T-helper 2 cell treated with Interferon-gamma antibody and Interleukin-4, amounts not matched to agents 5 μg/mL and 100 μg/mL, for 36 hours (primary cell): ENCODE results near the gene ATF7IP2.
"Not testable (repeated sequence)": the region's sequence is repeated elsewhere in the genome, so short reads cannot be mapped to it uniquely, and the experiment has no call there.

ENCODE experiments used
- DNase-seq: peaks from one replicate; pipeline ENCODE4 v3.0.0; 2021; ENCODE audit warnings: low spot score
- H3K27ac Mint-ChIP-seq: one replicate; pipeline ENCODE4 v1.8.0; 2021; ENCODE audit warnings: mild to moderate bottlenecking, mixed read lengths
- H3K27me3 Mint-ChIP-seq: one replicate; pipeline ENCODE4 v1.8.0; 2021; ENCODE audit warnings: low read depth, mixed read lengths
- H3K36me3 Mint-ChIP-seq: one replicate; pipeline ENCODE4 v1.8.0; 2021; ENCODE audit warnings: low read depth, mixed read lengths
- H3K4me1 Mint-ChIP-seq: one replicate; pipeline ENCODE4 v1.8.0; 2021; ENCODE audit warnings: low read depth, mixed read lengths
- H3K4me3 Mint-ChIP-seq: one replicate; pipeline ENCODE4 v1.8.0; 2022; ENCODE audit warnings: mild to moderate bottlenecking, moderate library complexity, mixed read lengths
- H3K9me3 Mint-ChIP-seq: one replicate; pipeline ENCODE4 v1.8.0; 2021; ENCODE audit warnings: mixed read lengths

ATF7IP2 gene

DNA sequence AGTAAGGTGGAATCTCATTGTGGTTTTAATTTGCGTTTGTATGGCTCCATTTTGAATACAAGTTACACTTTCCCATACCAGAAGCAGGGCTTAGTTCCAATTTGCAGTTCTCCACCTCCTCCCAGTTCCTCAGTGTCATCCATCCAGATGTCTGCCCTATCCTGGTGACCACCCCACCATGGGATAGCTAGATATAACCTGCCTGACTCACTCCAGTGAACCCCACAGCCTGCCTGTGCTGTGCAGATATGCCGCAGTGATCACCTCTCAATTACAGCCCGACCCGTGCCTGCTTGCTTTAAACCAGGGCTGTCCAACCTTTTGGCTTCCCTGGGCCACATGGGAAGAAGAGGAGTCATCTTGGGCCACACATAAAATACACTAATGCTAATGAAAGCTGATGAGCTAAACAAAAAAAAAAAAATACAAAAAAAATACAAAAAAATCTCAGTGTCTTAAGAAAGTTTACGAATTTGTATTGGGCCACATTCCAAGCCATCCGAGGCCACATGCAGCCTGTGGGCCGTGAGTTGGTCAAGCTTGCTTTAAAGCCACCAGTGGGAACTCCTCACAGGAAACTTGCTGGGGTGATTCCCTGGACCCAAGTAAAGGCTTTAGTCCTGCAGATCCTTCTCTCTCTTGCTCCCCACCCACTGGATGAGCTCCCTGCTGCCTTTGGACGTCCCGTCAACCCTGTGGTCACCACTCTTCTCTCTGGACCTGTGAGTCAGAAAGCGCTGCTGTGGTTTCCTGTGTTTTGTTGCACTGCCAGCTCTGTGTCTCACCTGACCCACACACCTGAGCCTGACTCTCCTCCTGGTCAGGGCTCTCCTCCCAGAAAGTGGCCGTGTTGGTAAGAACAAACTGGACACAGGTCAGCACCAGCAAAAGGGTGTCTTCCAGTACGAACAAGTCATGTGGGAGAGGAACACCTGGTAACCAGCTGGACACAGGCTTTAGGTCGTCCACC, 111.6 kb downstream of the ATF7IP2 start:
- peaks cover 2% of the 10 kb centered on the region for H3K36me3 Mint-ChIP-seq
- no peak for DNase-seq
- peaks cover 18% of the 10 kb centered on the region for H3K9me3 Mint-ChIP-seq
- no peaks in the 10 kb centered on the region for H3K27me3 Mint-ChIP-seq
- H3K4me1 Mint-ChIP-seq, result peaks cover 5% of the 10 kb centered on the region
- H3K4me3 Mint-ChIP-seq, result no peak overlapping the region
- no peak overlapping the region for H3K27ac Mint-ChIP-seq

DNA sequence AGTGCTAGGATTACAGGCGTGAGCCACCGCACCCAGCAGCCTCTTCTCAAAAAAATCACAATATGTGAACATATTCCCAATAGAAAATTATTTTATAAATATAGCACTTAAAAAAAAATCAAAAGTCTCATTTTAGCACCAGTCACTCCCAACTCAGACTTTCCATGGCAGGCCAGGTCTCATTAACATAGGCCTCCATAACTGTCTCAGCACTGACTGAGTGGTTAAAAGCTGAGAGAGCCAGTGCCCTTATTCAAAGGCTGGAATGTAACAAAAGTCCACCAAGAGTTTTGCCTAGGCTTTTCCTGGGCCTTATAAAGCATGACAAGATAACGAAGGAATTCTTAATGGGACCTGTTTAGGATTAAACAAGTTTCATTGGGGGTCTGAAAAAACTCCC, 114.7 kb downstream of the ATF7IP2 start:
- H3K9me3 Mint-ChIP-seq, result peaks cover 3% of the 10 kb centered on the region
- no peaks in the 10 kb centered on the region for H3K36me3 Mint-ChIP-seq
- peaks cover 5% of the 10 kb centered on the region for H3K4me1 Mint-ChIP-seq
- no peak overlapping the region for H3K27ac Mint-ChIP-seq
- H3K4me3 Mint-ChIP-seq, result no peak overlapping the region
- DNase-seq, result no peak
- H3K27me3 Mint-ChIP-seq, result no peaks in the 10 kb centered on the region

DNA sequence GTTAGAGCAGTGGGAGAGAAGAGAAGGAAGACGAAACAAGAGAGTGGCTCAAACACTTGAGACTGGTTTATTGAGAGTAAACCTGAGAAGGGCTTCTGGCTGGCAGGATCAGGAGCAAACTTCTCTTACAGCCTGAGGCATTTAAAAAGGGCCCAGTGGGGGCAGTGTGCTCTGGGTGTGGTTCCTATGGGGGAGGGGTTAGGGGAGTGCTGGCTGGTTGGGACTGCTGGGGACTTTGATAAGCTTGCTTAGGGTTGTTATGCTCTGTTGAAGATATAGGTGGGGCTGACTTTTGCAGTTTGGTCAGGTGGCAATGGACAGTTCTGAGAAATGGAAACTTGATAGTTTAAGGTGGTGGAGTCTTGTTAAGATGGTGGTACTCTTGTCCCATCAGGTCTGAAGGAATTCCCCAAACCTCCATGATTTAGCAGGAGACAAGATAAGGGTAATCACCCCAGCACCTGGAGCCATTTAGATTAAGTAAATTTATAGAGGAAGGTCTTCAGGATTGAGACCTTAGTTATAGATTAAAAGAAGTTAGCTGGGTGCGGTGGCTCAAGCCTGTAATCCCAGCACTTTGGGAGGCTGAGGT, 115.3 kb downstream of the ATF7IP2 start:
- Mint-ChIP-seq H3K27ac (no peak overlapping the region), H3K36me3 (no peaks in the 10 kb centered on the region), H3K27me3 (no peaks in the 10 kb centered on the region), H3K4me1 (peaks cover 5% of the 10 kb centered on the region), H3K9me3 (peaks cover under 1% of the 10 kb centered on the region), H3K4me3 (no peak overlapping the region)
- no peak for DNase-seq

DNA sequence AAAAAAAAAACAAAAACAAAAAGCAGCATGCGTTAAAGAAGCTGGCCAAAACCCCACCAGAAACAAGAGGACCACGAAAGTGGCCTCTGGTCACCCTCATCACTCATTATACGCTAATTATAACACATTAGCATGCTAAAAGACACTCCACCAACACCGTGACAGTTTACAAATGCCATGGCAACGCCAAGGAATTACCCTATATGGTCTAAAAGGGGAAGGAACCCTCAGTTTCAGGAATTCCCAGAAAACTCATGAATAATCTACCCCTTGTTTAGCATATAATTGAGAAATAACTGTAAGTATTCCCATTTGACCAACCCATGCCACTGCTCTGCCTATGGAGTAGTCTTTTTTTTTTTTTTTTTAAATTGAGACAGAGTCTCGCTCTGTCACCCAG, 116.9 kb downstream of the ATF7IP2 start:
- Mint-ChIP-seq H3K4me1 (peaks cover 5% of the 10 kb centered on the region), H3K9me3 (no peaks in the 10 kb centered on the region), H3K36me3 (no peaks in the 10 kb centered on the region), H3K27ac (no peak overlapping the region), H3K4me3 (no peak overlapping the region), H3K27me3 (no peaks in the 10 kb centered on the region)
- DNase-seq, result no peak

DNA sequence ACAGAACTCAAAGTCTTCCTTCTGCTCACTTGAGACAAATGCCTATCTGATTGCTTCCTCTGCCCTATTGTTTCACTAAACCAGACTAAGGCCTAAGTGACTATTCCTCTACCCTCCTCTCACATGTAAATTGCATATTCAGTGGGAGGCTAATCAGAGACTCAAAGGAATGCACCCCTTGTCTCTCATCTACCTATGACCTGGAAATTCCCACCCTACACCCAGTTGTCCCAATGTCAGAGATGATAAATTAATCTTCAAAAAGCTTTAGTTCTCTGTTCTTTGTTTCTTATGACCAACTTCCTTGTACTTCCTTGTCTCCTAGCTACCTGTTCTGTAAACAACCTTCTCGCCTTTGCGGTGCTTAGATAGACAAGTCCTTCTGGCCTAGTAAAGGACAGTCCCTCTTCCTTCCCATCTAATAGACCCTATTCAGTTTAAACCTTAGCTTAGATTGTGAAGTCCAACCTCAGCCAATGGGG, 118.6 kb downstream of the ATF7IP2 start:
- Mint-ChIP-seq H3K36me3 (no peaks in the 10 kb centered on the region), H3K9me3 (no peaks in the 10 kb centered on the region), H3K27ac (no peak overlapping the region), H3K4me1 (peaks cover 5% of the 10 kb centered on the region), H3K27me3 (no peaks in the 10 kb centered on the region), H3K4me3 (no peak overlapping the region)
- DNase-seq, result no peak

DNA sequence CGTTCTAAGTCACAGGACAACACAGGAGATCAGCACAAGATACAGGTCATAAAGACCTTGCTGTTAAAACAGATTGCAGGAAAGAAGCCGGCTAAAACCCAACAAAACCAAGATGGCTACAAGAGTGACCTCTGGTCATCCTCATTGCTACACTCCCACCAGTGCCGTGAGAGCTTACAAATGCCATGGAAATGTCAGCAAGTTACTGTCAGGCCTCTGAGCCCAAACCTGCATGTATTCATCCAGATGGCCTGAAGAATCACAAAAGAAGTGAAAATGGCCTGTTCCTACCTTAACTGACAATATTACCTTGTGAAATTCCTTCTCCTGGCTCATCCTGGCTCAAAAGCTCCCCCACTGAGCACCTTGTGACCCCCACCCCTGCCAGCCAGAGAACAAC, 119.4 kb downstream of the ATF7IP2 start:
- not testable (repeated sequence) for H3K27me3 Mint-ChIP-seq, DNase-seq, H3K9me3 Mint-ChIP-seq, H3K36me3 Mint-ChIP-seq, H3K4me3 Mint-ChIP-seq, H3K27ac Mint-ChIP-seq, H3K4me1 Mint-ChIP-seq

DNA sequence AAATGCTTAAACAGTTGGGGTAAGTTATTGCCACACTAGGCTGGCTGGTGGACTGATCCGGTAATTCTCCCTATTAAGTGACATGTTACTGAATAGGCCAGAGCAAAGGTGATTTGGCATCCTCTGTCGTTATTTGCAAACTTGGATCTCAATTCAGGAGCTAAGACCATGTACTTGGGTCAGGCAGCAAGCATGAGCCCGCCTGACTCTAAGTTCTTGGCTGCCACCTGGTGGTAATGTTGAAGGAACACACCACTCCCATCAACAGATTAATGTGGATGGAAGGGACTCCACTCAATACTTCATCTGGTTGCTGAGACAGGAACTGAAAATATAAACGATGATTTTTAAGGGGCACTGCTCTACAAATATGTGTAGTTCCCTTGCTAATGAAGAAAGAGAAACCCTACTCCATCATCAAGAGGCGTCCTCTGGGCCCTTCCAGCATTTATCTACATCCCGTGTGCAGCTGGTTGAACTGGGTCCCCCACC, 123.7 kb downstream of the ATF7IP2 start:
- H3K27ac Mint-ChIP-seq, result no peak overlapping the region
- no peak overlapping the region for H3K4me3 Mint-ChIP-seq
- H3K9me3 Mint-ChIP-seq, result no peaks in the 10 kb centered on the region
- H3K27me3 Mint-ChIP-seq, result peaks cover 3% of the 10 kb centered on the region
- DNase-seq, result peak; percentile 44
- H3K36me3 Mint-ChIP-seq, result no peaks in the 10 kb centered on the region
- H3K4me1 Mint-ChIP-seq, result peaks cover 4% of the 10 kb centered on the region

DNA sequence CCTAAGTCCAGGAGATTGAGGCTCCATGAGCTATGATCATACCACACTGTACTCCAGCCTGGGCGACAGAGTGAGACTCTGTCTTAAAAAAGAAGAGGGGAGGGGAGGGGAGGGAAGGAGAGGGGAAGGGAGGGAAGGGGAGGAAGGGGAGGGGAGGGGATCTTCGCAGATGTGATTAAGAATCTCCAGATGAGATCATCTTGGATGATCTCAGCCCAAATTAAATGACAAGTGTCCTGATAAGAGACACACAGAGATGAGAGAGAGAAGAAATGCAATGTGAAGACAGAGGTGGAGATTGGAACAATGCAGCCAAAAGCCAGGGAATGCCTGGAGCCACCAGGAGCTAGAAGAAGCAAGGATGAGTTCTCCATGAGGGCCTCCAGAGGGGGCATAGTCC, 124.4 kb downstream of the ATF7IP2 start:
- H3K4me1 Mint-ChIP-seq, result peaks cover 4% of the 10 kb centered on the region
- no peaks in the 10 kb centered on the region for H3K9me3 Mint-ChIP-seq
- DNase-seq, result no peak
- no peaks in the 10 kb centered on the region for H3K36me3 Mint-ChIP-seq
- H3K27ac Mint-ChIP-seq, result no peak overlapping the region
- no peak overlapping the region for H3K4me3 Mint-ChIP-seq
- H3K27me3 Mint-ChIP-seq, result peaks cover 3% of the 10 kb centered on the region

DNA sequence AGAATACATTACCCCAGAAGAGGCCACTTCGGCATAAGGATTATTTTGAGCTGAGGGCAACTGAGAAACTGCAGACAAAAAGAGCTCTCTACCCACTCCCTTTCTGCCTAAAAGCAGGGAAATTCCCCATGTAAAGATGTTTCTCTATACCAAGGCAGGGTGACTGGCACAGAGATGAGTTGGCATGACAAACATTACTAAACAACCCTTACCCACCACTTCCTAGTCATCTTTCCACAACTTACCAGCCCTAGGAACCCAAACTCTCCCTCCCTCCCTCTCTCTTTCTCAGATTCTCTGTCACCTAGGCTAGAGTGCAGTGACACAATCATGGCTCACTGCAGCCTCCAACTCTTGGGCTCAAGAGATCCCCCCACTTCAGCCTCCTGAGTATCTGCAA, 126.0 kb downstream of the ATF7IP2 start:
- no peaks in the 10 kb centered on the region for H3K9me3 Mint-ChIP-seq
- H3K27me3 Mint-ChIP-seq, result peaks cover 3% of the 10 kb centered on the region
- H3K27ac Mint-ChIP-seq, result no peak overlapping the region
- H3K36me3 Mint-ChIP-seq, result no peaks in the 10 kb centered on the region
- peaks cover 4% of the 10 kb centered on the region for H3K4me1 Mint-ChIP-seq
- H3K4me3 Mint-ChIP-seq, result no peak overlapping the region
- DNase-seq, result peak; percentile 23

DNA sequence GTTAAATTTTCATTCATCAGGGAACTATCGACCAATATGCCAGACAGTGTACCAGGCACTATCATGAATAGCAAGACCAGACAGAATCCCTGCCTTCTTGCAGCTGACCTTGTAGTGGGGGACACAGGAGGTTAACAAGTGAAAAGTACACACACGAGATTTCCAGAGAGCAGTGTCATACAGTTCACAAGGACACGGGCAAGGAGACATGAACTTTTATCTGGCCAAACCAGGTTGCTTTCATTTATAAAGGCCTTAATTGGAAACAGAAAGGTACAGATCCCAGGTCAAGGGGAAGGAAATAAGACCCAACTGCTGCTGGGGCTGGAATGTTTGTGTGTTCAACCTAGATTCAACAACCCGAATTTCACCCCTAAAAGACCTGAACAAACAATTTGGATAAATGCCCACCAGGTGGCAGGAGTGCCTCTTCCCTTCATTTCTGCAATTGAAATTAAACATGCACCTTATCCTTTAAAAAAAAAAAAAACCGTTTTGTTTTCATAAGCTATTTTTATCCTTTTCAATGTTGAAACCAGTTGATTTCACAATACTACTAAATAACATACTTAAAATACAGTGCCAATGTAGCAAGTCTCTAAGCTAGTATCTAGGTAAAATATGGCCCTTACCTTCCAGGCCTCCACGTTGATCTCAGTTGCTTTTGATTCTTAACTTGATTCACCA, 128.7 kb downstream of the ATF7IP2 start:
- Mint-ChIP-seq H3K36me3 (no peaks in the 10 kb centered on the region), H3K4me3 (no peak overlapping the region), H3K4me1 (peaks cover 4% of the 10 kb centered on the region), H3K9me3 (no peaks in the 10 kb centered on the region), H3K27me3 (peaks cover 3% of the 10 kb centered on the region), H3K27ac (no peak overlapping the region)
- DNase-seq, result no peak

DNA sequence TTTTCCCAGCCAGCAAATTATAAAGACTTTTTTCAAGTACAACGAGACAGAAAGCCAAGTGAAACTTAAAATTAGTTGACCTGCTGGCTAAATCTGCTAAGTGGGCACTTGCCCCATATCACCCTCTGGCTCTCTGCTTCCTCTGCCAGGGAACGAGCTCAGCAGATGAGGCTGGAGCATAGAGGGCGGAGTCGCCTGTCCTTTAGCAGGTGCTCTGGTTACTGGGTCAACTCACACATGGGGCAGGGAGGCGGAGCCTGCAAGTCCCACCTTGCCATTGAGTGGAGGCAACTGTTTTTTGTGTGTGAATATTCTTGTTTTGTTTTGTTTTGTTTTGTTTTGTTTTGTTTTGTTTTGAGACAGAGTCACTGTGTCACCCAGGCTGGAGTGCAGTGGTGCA, 132.0 kb downstream of the ATF7IP2 start:
- H3K4me3 Mint-ChIP-seq, result no peak overlapping the region
- peaks cover 3% of the 10 kb centered on the region for H3K27me3 Mint-ChIP-seq
- no peak overlapping the region for H3K27ac Mint-ChIP-seq
- no peaks in the 10 kb centered on the region for H3K36me3 Mint-ChIP-seq
- no peak for DNase-seq
- peaks cover 2% of the 10 kb centered on the region for H3K4me1 Mint-ChIP-seq
- no peaks in the 10 kb centered on the region for H3K9me3 Mint-ChIP-seq

DNA sequence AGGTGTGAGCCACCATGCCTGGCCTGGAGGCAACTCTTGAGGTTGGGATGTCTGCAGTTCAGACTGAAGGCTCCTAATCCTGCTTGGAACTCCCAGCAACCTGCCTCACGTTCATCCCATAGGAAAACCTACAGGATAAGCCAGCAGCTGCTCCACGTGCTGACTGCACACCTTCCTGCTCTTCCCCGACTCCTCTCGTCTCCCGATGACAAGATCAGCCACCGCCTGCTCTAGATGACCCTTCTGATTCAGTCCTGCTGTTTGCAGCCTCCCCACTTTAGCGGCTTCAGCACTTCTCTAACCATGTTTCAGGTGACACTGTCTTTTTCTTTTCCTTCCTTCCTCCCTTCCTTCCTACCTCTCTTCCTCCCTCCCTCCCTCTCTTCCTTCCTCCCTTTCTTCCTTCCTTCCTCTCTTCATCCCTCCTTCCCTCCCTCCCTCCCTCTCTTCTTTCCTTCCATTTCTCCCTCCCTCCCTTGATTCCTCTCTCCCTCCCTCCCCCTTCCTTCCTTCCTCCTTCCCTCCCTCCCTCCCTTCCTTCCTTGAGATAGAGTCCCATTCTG, 132.7 kb downstream of the ATF7IP2 start:
- no peaks in the 10 kb centered on the region for H3K9me3 Mint-ChIP-seq
- peaks cover 2% of the 10 kb centered on the region for H3K4me1 Mint-ChIP-seq
- H3K36me3 Mint-ChIP-seq, result no peaks in the 10 kb centered on the region
- DNase-seq, result no peak
- H3K27ac Mint-ChIP-seq, result no peak overlapping the region
- H3K4me3 Mint-ChIP-seq, result no peak overlapping the region
- H3K27me3 Mint-ChIP-seq, result peaks cover under 1% of the 10 kb centered on the region

DNA sequence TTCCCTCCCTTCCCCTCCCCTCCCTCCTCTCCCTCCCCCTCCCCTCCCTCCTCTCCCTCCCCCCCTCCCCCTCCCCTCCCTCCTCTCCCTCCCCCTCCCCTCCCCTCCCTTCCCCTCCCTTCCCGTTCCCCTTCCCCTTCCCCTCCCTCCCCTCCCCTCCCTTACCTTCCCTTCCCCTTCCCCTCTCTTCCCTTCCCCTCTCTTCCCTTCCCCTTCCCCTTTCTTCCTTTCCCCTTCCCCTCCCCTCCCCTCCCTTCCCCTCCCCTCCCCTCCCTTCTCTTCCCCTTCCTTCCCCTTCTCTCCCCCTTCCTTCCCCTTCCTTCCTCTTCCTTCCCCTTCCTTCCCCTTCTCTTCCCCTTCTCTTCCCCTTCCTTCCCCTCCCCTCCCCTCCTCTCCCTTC, 133.4 kb downstream of the ATF7IP2 start:
- Mint-ChIP-seq H3K9me3 (no peaks in the 10 kb centered on the region), H3K4me3 (no peak overlapping the region), H3K36me3 (no peaks in the 10 kb centered on the region), H3K27ac (no peak overlapping the region), H3K4me1 (peaks cover 2% of the 10 kb centered on the region), H3K27me3 (no peaks in the 10 kb centered on the region)
- DNase-seq, result no peak
